ENCODE data around the gene PPP2R2C. TPM values are rescaled to one million over a fixed set of nuclear protein-coding genes. Genes with fewer than 3 reads are reported as not detected.

The PPP2R2C gene
- total and polyA plus RNA-seq, 10 of the 15 experiments (the other 5 are each of a cell fraction or from before 2014, with no cell fraction given), result 0.13 to 0.15 TPM; not detected in 8

DNA sequence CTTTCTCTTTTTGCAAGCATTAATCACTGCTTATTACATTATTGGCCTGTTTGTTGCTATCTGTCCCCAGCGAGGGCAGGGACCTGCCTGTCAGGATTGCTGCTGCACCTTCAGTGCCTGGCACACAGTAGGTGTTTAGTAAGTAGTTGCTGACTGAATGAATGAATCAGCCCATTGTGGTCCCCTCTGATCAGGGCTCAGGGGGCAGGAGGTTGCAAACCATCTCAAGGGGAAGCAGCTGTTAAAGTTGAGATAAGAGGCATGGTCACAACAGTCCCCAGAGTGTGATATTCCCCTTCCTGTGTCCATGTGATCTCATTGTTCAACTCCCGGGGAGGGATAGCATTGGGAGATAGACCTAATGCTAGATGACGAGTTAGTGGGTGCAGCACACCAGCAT, 117.4 kb downstream of the PPP2R2C start:
- TF ChIP-seq NR2C1 (IDR thresholded peaks at IDR 0.05), result no peak
- no peak for TF ChIP-seq ZBED1 (IDR thresholded peaks at IDR 0.05; ENCODE audit: borderline replicate concordance)
- TF ChIP-seq MEF2A (IDR thresholded peaks at IDR 0.05; ENCODE audit: insufficient read depth, low read depth, low read length), result no peak
- TF ChIP-seq BHLHE40 (IDR thresholded peaks at IDR 0.05; ENCODE audit: borderline replicate concordance in 1 of 2, low read depth in 2 of 2, low read length in 1 of 2), result no peak
- no peak for TF ChIP-seq SMAD5 (IDR thresholded peaks at IDR 0.05; ENCODE audit: low read depth)
- no peak for TF ChIP-seq ZNF207 (IDR thresholded peaks at IDR 0.05; ENCODE audit: borderline replicate concordance)
- no peak for TF ChIP-seq ZNF274 (IDR thresholded peaks at IDR 0.05; ENCODE audit: insufficient read depth, insufficient read length)
- TF ChIP-seq HCFC1 (IDR thresholded peaks at IDR 0.05; ENCODE audit: low read length), result no peak
- TF ChIP-seq, protein P1, sequence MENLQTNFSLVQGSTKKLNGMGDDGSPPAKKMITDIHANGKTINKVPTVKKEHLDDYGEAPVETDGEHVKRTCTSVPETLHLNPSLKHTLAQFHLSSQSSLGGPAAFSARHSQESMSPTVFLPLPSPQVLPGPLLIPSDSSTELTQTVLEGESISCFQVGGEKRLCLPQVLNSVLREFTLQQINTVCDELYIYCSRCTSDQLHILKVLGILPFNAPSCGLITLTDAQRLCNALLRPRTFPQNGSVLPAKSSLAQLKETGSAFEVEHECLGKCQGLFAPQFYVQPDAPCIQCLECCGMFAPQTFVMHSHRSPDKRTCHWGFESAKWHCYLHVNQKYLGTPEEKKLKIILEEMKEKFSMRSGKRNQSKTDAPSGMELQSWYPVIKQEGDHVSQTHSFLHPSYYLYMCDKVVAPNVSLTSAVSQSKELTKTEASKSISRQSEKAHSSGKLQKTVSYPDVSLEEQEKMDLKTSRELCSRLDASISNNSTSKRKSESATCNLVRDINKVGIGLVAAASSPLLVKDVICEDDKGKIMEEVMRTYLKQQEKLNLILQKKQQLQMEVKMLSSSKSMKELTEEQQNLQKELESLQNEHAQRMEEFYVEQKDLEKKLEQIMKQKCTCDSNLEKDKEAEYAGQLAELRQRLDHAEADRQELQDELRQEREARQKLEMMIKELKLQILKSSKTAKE (IDR thresholded peaks at IDR 0.05; ENCODE audit: low read depth, poor library complexity, severe bottlenecking), result no peak
- no peak for TF ChIP-seq CEBPB (IDR thresholded peaks at IDR 0.05; ENCODE audit: borderline replicate concordance in 1 of 2, low read depth in 2 of 2, low read length in 2 of 2)
- no peak for TF ChIP-seq ATF2 (IDR thresholded peaks at IDR 0.05; ENCODE audit: low read length)
- no peak for TF ChIP-seq HDAC2 (IDR thresholded peaks at IDR 0.05)
- intact Hi-C loops (cut with micrococcal nuclease; ENCODE audit: unreplicated experiment), result no loop called here
- no peak overlapping the region for H3K4me2 ChIP-seq (ENCODE audit: control insufficient read depth, insufficient read depth)
- ChIA-PET POLR2A (no interaction called here), RAD21 (ENCODE audit: unreplicated experiment) (no interaction called here), SMC1A (ENCODE audit: uncharacterized antibody, unreplicated experiment) (no interaction called here), CTCF (no interaction called here)
- ATAC-seq (no peak), DNase-seq (ENCODE audit: low read depth, low spot score) (no peak), FAIRE-seq (no peak)
- H3K79me2 ChIP-seq (ENCODE audit: control insufficient read depth, insufficient read depth, low read length), result no peaks in the 10 kb centered on the region
- WGBS (ENCODE audit: insufficient coverage, insufficient replicate concordance, low lambda C conversion rate, missing lambda C conversion rate), result 0% methylated on average over 3 of the region's 3 CpGs
- H3K4me1 ChIP-seq (ENCODE audit: control insufficient read depth, insufficient read depth, low read length), result no peaks in the 10 kb centered on the region
- no peak overlapping the region for H3K27ac ChIP-seq (ENCODE audit: control insufficient read depth, insufficient read depth)
- BruUV-seq (replicated peaks), result no TSS peak
- H3K4me3 ChIP-seq, result no peak overlapping the region
- no peak overlapping the region for H3K9ac ChIP-seq (ENCODE audit: control insufficient read depth, insufficient read depth, low read length)
- in situ Hi-C loops (cut with MboI), result no loop called here
- H4K20me1 ChIP-seq (ENCODE audit: control insufficient read depth, insufficient read depth), result no peaks in the 10 kb centered on the region
- H3K36me3 ChIP-seq (ENCODE audit: control insufficient read depth in 2 of 2, insufficient read depth in 2 of 2, low read length in 1 of 2), result no peaks in the 10 kb centered on the region
- no peak overlapping the region for H2AFZ ChIP-seq (ENCODE audit: control insufficient read depth, low read depth, low read length)
- no peaks in the 10 kb centered on the region for H3K9me3 ChIP-seq (replicated peaks; ENCODE audit: control insufficient read depth, insufficient read depth, low read length)
- no peaks in the 10 kb centered on the region; a peak in 1 of 4 replicates for H3K27me3 ChIP-seq (replicated peaks in 1 of 2; ENCODE audit: control insufficient read depth in 2 of 2, insufficient read depth in 2 of 2, low read length in 1 of 2)

All from GM12878 (cell line).